CD14-positive monocyte (primary cell): ENCODE measurements around the gene GRK5. TPM values are rescaled to one million over a fixed set of nuclear protein-coding genes. Genes with fewer than 3 reads are reported as not detected.
A peak's percentile ranks its signal among the peaks of the same experiment; 100 is the strongest.

Experiments
- DNase-seq, 3 donors: peaks; one replicate each; pipeline ENCODE4 v3.0.0-alpha.2; 2011 to 2022
- H2AFZ ChIP-seq: 2 replicates; pipeline ENCODE4 v1.6.0; 2012; ENCODE audit warnings: mild to moderate bottlenecking, low read depth, low read length, inconsistent platforms; ENCODE audit not compliant: insufficient read depth, poor library complexity, severe bottlenecking
- H3K27ac ChIP-seq, 2 donors: 1 replicate in 1 of 2; 2 replicates in 1 of 2; pipeline ENCODE4 v1.5.1; 2012 to 2013; ENCODE audit warnings: low read length in 2 of 2, control low read depth in 1 of 2, inconsistent platforms in 1 of 2, low read depth in 1 of 2, mild to moderate bottlenecking in 1 of 2
- H3K27me3 ChIP-seq, 2 donors: one replicate each; pipeline versions ENCODE4 v1.6.0 to v1.6.1; 2011 to 2013; ENCODE audit warnings: low read length in 2 of 2; ENCODE audit not compliant: control insufficient read depth in 2 of 2, insufficient read depth in 2 of 2
- H3K36me3 ChIP-seq, 2 donors: replicated peaks in 1 of 2; 1 replicate in 1 of 2; 2 replicates in 1 of 2; pipeline versions ENCODE4 v1.5.1 to v1.6.1; 2012 to 2013; ENCODE audit warnings: low read length in 2 of 2, control low read depth in 1 of 2, inconsistent platforms in 1 of 2, mild to moderate bottlenecking in 1 of 2; ENCODE audit not compliant: insufficient read depth in 2 of 2, control insufficient read depth in 1 of 2
- H3K4me1 ChIP-seq, 2 donors: 1 replicate in 1 of 2; 2 replicates in 1 of 2; pipeline versions ENCODE4 v1.5.1 to v1.6.1; 2012 to 2013; ENCODE audit warnings: low read length in 2 of 2, control low read depth in 1 of 2, inconsistent platforms in 1 of 2, mild to moderate bottlenecking in 1 of 2, moderate library complexity in 1 of 2; ENCODE audit not compliant: insufficient read depth in 2 of 2, control insufficient read depth in 1 of 2
- H3K4me2 ChIP-seq: replicated peaks from 2 replicates; pipeline ENCODE3; 2012; ENCODE audit warnings: low read length, moderate library complexity, mild to moderate bottlenecking; ENCODE audit not compliant: poor library complexity, severe bottlenecking; ENCODE audit errors: extremely low read depth
- H3K4me3 ChIP-seq, 3 experiments: fragments of 200-600 bp in 1 of 3; sonication (generic) in 1 of 3; replicated peaks in 1 of 3; 1 replicate in 2 of 3; 2 replicates in 1 of 3; pipeline ENCODE4 v1.5.1; 2011 to 2013; ENCODE audit warnings: low read length in 3 of 3, mild to moderate bottlenecking in 3 of 3, control low read depth in 2 of 3, low read depth in 2 of 3, inconsistent platforms in 1 of 3, moderate library complexity in 1 of 3
- H3K79me2 ChIP-seq: 2 replicates; pipeline ENCODE4 v1.6.0; 2012; ENCODE audit warnings: mild to moderate bottlenecking, control low read depth, inconsistent platforms, low read length, moderate library complexity; ENCODE audit not compliant: insufficient read depth
- H3K9ac ChIP-seq: 2 replicates; pipeline ENCODE4 v1.6.0; 2017; ENCODE audit warnings: low read length, mild to moderate bottlenecking; ENCODE audit not compliant: insufficient read depth, poor library complexity, severe bottlenecking
- H3K9me3 ChIP-seq, 2 donors: replicated peaks in 1 of 2; 1 replicate in 1 of 2; 2 replicates in 1 of 2; pipeline versions ENCODE4 v1.5.1 to v1.6.1; 2012 to 2013; ENCODE audit warnings: low read length in 2 of 2, control low read depth in 1 of 2; ENCODE audit not compliant: control insufficient read depth in 1 of 2, insufficient read depth in 1 of 2
- H4K20me1 ChIP-seq: 2 replicates; pipeline ENCODE4 v1.6.0; 2012; ENCODE audit warnings: mild to moderate bottlenecking, low read length, control low read depth, moderate library complexity; ENCODE audit not compliant: insufficient read depth
- H3K27ac Mint-ChIP-seq, 7 donors: one replicate each; pipeline ENCODE4 v1.8.0; 2020; ENCODE audit warnings: mild to moderate bottlenecking in 7 of 7, mixed read lengths in 7 of 7, moderate library complexity in 6 of 7, inconsistent platforms in 2 of 7
- H3K27me3 Mint-ChIP-seq, 3 donors: one replicate each; pipeline ENCODE4 v1.8.0; 2021 to 2022; ENCODE audit warnings: low read depth in 3 of 3, mild to moderate bottlenecking in 3 of 3, mixed read lengths in 3 of 3, moderate library complexity in 3 of 3, inconsistent platforms in 1 of 3
- H3K36me3 Mint-ChIP-seq, 2 donors: one replicate each; pipeline ENCODE4 v1.8.0; 2020; ENCODE audit warnings: mixed read lengths in 2 of 2, inconsistent platforms in 1 of 2, mild to moderate bottlenecking in 1 of 2
- H3K4me1 Mint-ChIP-seq: one replicate; pipeline ENCODE4 v1.8.0; 2020; ENCODE audit warnings: mild to moderate bottlenecking, mixed read lengths
- H3K4me3 Mint-ChIP-seq, 2 donors: one replicate each; pipeline ENCODE4 v1.8.0; 2020; ENCODE audit warnings: mild to moderate bottlenecking in 2 of 2, mixed read lengths in 2 of 2, moderate library complexity in 1 of 2
- H3K9me3 Mint-ChIP-seq, 7 donors: one replicate each; pipeline ENCODE4 v1.8.0; 2020 to 2022; ENCODE audit warnings: mixed read lengths in 7 of 7, mild to moderate bottlenecking in 6 of 7, moderate library complexity in 6 of 7, inconsistent platforms in 2 of 7
- CTCF ChIP-seq: fragments of 200-600 bp; IDR thresholded peaks from one replicate; pipeline ENCODE4 v1.8.0; 2022; ENCODE audit warnings: antibody characterized with exemption, mild to moderate bottlenecking
- WGBS: methylation state at CpG from one replicate; pipeline ENCODE4 v1.1.5; 2013; ENCODE audit warnings: missing lambda C conversion rate; ENCODE audit not compliant: insufficient coverage; 5-methylcytosine and 5-hydroxymethylcytosine counted together
- intact Hi-C, 2 donors: fragments of 100-400 bp; cut with micrococcal nuclease; formaldehyde crosslinking; loops; one replicate each; pipeline versions ENCODE4 v1.15.0 to v1.15.1; 2023
- polyA plus RNA-seq, 3 donors: library from polyadenylated mRNA; depleted of rRNA in 1 of 3; unstranded in 2 of 3; stranded (reverse) in 1 of 3; fragments of 300-500 nt in 2 of 3; fragments of >200 nt in 1 of 3; fragmentation: Illumina TruSeq in 2 of 3; gene quantifications; 1 replicate in 2 of 3; 2 replicates in 1 of 3; pipeline ENCODE4 v1.2.3, GENCODE V29; 2012 to 2021

Gene GRK5
- polyA plus RNA-seq, 3 donors = 1.2 to 6.5 (median 2.8) TPM

DNA sequence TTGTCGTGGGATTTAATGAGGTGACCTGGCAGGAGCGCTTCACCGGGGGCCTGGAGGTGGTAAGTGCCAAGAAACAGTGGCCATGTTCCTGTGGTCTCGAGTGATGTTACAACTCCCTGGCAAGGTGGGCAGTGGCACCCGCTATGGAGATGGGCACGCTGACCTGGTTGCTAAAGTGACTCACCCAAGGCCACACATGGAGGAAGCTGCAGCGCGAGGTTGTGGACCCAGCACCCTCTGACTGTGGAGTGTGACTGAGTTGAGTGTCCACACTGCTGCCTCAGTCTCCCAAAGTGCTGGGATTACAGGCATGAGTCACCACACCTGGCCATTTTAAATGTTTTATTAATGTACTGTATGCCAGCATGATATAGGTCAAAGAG lies 261.9 kb downstream of the GRK5 start:
- no peaks in the 10 kb centered on the region for H3K27me3 ChIP-seq
- H3K9me3 Mint-ChIP-seq = peaks cover 2 to 11% (median 3%) of the 10 kb centered on the region in 7 donors
- DNase-seq = no peak
- H3K4me1 ChIP-seq = peaks cover 6 to 7% of the 10 kb centered on the region in 2 donors
- H3K9ac ChIP-seq = no peak overlapping the region
- no peaks in the 10 kb centered on the region for H4K20me1 ChIP-seq
- intact Hi-C loops = no loop called here
- H3K4me3 Mint-ChIP-seq = no peak overlapping the region
- H3K27ac ChIP-seq = no peak overlapping the region
- peaks cover 9% of the 10 kb centered on the region for H3K4me1 Mint-ChIP-seq
- no peak overlapping the region for H3K4me3 ChIP-seq
- 100% methylated on average over 6 of the region's 8 CpGs for WGBS
- no peaks in the 10 kb centered on the region for H3K79me2 ChIP-seq
- H3K9me3 ChIP-seq = peaks cover 0 to 8% of the 10 kb centered on the region in 2 donors
- TF ChIP-seq CTCF = no peak
- H3K4me2 ChIP-seq = no peak overlapping the region
- no peaks in the 10 kb centered on the region for H3K36me3 ChIP-seq
- H3K27me3 Mint-ChIP-seq = peaks cover 2 to 15% (median 6%) of the 10 kb centered on the region in 3 donors
- no peak overlapping the region for H3K27ac Mint-ChIP-seq
- no peak overlapping the region for H2AFZ ChIP-seq
- H3K36me3 Mint-ChIP-seq = no peaks in the 10 kb centered on the region

GRCh38 chr10:119469846-119470245 lies 262.5 kb downstream of the GRK5 start:
- Histone ChIP-seq H3K27ac (no peak overlapping the region), H3K4me2 (no peak overlapping the region), H3K27me3 (no peaks in the 10 kb centered on the region), H3K4me3 (no peak overlapping the region), H3K79me2 (no peaks in the 10 kb centered on the region), H3K4me1 (peaks cover 6 to 7% of the 10 kb centered on the region in 2 donors), H3K9ac (no peak overlapping the region), H2AFZ (no peak overlapping the region), H3K9me3 (peaks cover 0 to 8% of the 10 kb centered on the region in 2 donors), H3K36me3 (no peaks in the 10 kb centered on the region), H4K20me1 (no peaks in the 10 kb centered on the region)
- peaks cover 2 to 11% (median 3%) of the 10 kb centered on the region in 7 donors for H3K9me3 Mint-ChIP-seq
- no peak for DNase-seq
- no peak overlapping the region for H3K4me3 Mint-ChIP-seq
- H3K4me1 Mint-ChIP-seq = peaks cover 9% of the 10 kb centered on the region
- H3K36me3 Mint-ChIP-seq = no peaks in the 10 kb centered on the region
- WGBS = 85% methylated on average over 6 of the region's 7 CpGs
- intact Hi-C loops = no loop called here
- H3K27me3 Mint-ChIP-seq = peaks cover 2 to 13% (median 4%) of the 10 kb centered on the region in 3 donors
- TF ChIP-seq CTCF = no peak
- H3K27ac Mint-ChIP-seq = peak overlapping the region in 1 of 7 donors; percentile 37
